Progenitor cell of endocrine pancreas (in vitro differentiated cells): ENCODE results near the gene EMCN. TPM values are rescaled to one million over a fixed set of nuclear protein-coding genes. Genes with fewer than 3 reads are reported as not detected.

ENCODE experiments used
- DNase-seq: peaks from one replicate; pipeline ENCODE4 v3.0.0; 2021; ENCODE audit warnings: low spot score; ENCODE audit not compliant: unreplicated experiment
- H3K27ac Mint-ChIP-seq: 2 replicates; pipeline ENCODE4 v1.8.0; 2021; ENCODE audit warnings: mild to moderate bottlenecking, moderate library complexity, mixed read lengths
- H3K27me3 Mint-ChIP-seq: 2 replicates; pipeline ENCODE4 v1.8.0; 2021; ENCODE audit warnings: mixed read lengths
- H3K36me3 Mint-ChIP-seq: 2 replicates; pipeline ENCODE4 v1.8.0; 2022; ENCODE audit warnings: mixed read lengths; ENCODE audit not compliant: insufficient read depth
- H3K4me1 Mint-ChIP-seq: 2 replicates; pipeline ENCODE4 v1.8.0; 2021; ENCODE audit warnings: low read depth, mixed read lengths
- H3K4me3 Mint-ChIP-seq: 2 replicates; pipeline ENCODE4 v1.8.0; 2021; ENCODE audit warnings: low read depth, mild to moderate bottlenecking, moderate library complexity, mixed read lengths
- H3K9me3 Mint-ChIP-seq: 2 replicates; pipeline ENCODE4 v1.8.0; 2021; ENCODE audit warnings: low read depth, mixed read lengths
- total RNA-seq: library from RNA; stranded (reverse); gene quantifications from 2 replicates; pipeline ENCODE4 v1.2.1, GENCODE V29; 2021
- TF ChIP-seq, protein P1 (sequence below): fragments of 200-600 bp; sonication (generic); IDR thresholded peaks from one replicate; pipeline ENCODE4 v1.5.0; 2021; ENCODE audit warnings: antibody characterized with exemption, mild to moderate bottlenecking; ENCODE audit not compliant: unreplicated experiment

Gene EMCN
- total RNA-seq, 1 donor from 2014 or later: not detected

DNA sequence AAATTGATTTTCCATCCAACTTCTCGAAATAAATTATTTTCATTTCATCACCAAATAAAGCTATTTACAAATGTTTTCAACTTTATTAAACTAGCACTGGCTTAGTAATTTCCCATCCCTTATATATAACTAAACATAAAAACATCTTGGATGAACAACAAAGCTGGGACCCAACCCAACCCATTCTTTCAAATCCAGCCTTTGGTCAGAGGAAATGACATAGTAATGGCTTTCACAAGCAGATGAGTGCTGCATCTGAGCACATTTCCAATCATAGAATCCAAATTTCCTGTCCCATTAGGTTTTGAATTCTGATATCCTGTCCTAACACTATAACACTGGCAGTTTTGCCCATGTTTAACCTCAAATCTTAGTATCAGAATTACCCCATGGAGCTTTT, 7.9 kb upstream of the EMCN start:
- H3K4me1 Mint-ChIP-seq: peaks cover 4% of the 10 kb centered on the region
- H3K36me3 Mint-ChIP-seq: no peaks in the 10 kb centered on the region
- DNase-seq: no peak
- H3K4me3 Mint-ChIP-seq: no peak overlapping the region
- H3K27me3 Mint-ChIP-seq: no peaks in the 10 kb centered on the region
- H3K9me3 Mint-ChIP-seq: peaks cover 19% of the 10 kb centered on the region
- TF ChIP-seq, protein P1, sequence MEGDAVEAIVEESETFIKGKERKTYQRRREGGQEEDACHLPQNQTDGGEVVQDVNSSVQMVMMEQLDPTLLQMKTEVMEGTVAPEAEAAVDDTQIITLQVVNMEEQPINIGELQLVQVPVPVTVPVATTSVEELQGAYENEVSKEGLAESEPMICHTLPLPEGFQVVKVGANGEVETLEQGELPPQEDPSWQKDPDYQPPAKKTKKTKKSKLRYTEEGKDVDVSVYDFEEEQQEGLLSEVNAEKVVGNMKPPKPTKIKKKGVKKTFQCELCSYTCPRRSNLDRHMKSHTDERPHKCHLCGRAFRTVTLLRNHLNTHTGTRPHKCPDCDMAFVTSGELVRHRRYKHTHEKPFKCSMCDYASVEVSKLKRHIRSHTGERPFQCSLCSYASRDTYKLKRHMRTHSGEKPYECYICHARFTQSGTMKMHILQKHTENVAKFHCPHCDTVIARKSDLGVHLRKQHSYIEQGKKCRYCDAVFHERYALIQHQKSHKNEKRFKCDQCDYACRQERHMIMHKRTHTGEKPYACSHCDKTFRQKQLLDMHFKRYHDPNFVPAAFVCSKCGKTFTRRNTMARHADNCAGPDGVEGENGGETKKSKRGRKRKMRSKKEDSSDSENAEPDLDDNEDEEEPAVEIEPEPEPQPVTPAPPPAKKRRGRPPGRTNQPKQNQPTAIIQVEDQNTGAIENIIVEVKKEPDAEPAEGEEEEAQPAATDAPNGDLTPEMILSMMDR: no peak
- no peak overlapping the region for H3K27ac Mint-ChIP-seq

DNA sequence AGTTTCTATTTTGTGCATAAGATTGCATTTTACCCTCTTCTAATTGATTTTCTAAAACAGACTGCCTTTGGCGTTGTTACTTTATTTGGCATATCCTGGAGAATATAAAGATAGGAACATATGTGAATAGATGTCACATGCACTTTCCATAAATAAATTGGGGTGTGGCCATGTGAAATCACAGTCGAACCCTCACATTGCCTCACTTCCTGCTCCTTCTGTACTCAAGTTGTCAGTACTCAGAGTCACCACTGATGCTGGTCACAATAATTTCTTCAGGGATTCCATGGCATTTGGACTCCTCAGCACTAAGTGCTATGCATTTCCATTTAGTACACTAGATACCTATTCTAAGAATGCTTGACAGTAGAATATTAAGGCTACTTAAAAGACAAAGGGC, 1.4 kb upstream of the EMCN start:
- Mint-ChIP-seq H3K9me3 (no peaks in the 10 kb centered on the region), H3K4me3 (no peak overlapping the region), H3K27ac (no peak overlapping the region), H3K27me3 (no peaks in the 10 kb centered on the region), H3K4me1 (no peaks in the 10 kb centered on the region), H3K36me3 (no peaks in the 10 kb centered on the region)
- no peak for DNase-seq
- TF ChIP-seq, protein P1: no peak

GRCh38 chr4:100516225-100516624, 1.6 kb downstream of the EMCN start:
- TF ChIP-seq, protein P1: no peak
- Mint-ChIP-seq H3K4me3 (no peak overlapping the region), H3K36me3 (no peaks in the 10 kb centered on the region)

DNA sequence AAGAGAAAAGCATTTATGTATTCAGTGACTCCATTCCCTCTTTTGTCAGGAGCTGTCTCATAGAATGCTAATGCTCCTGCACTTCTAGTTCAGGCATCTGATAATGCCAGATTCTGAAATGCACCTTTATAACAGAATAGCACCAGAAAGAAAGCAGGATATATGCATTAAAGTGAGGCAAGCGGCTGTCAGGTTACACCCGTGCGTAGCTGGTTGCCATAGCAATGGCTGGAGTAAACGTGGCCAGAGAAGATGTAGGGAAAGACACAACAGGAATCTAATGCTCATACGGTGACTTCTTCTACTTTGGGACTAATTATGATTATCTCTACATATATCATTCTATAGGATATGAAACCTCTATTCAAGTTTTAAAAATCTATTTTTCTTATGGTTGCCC, 5.9 kb downstream of the EMCN start:
- Mint-ChIP-seq H3K27ac (no peak overlapping the region), H3K27me3 (no peaks in the 10 kb centered on the region), H3K4me1 (peaks cover 3% of the 10 kb centered on the region), H3K4me3 (no peak overlapping the region), H3K36me3 (no peaks in the 10 kb centered on the region), H3K9me3 (no peaks in the 10 kb centered on the region)
- TF ChIP-seq, protein P1: no peak
- no peak for DNase-seq

More at GRCh38 chr4:100516225-100516624, 1.6 kb downstream of the EMCN start:
- H3K9me3 Mint-ChIP-seq: no peaks in the 10 kb centered on the region
- peaks cover 2% of the 10 kb centered on the region for H3K4me1 Mint-ChIP-seq
- no peak overlapping the region for H3K27ac Mint-ChIP-seq
- H3K27me3 Mint-ChIP-seq: no peaks in the 10 kb centered on the region
- DNase-seq: no peak

DNA sequence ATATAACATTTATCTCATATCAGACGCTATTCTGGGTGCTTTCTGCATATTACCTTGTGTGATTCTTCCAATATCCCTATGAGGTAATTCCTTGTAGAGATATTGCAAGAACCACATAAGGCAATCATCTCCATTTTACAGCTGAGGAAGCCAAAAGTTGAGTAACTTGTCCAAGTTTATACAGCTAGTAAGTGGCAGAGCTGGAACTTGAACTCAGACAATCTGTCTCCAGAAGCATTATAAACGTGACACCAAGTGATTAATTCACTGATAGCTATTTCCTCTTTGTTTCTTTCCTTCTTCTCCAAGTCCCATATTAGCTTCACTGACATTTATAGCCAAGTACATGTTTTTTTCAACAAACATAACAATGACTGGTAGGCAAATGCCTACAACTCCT, 7.3 kb downstream of the EMCN start:
- no peak overlapping the region for H3K27ac Mint-ChIP-seq
- H3K9me3 Mint-ChIP-seq: no peaks in the 10 kb centered on the region
- no peak overlapping the region for H3K4me3 Mint-ChIP-seq
- H3K36me3 Mint-ChIP-seq: no peaks in the 10 kb centered on the region
- no peak for DNase-seq
- TF ChIP-seq, protein P1: no peak
- peaks cover 3% of the 10 kb centered on the region for H3K4me1 Mint-ChIP-seq
- no peaks in the 10 kb centered on the region for H3K27me3 Mint-ChIP-seq
